ENCODE measurements around the gene DYNC2LI1.

The DYNC2LI1 gene

GRCh38 chr2:43819491-43820163 is 45.8 kb downstream of the DYNC2LI1 start:
- DNase-seq: no peak

- no peak for DNase-seq
These were observed 49.0 kb downstream of the DYNC2LI1 start for GRCh38 chr2:43822839-43823238.

GRCh38 chr2:43823751-43824150 is 49.9 kb downstream of the DYNC2LI1 start:
- DNase-seq: no peak

GRCh38 chr2:43824512-43824911 is 50.7 kb downstream of the DYNC2LI1 start:
- no peak for DNase-seq

- DNase-seq: no peak
These were observed 51.2 kb downstream of the DYNC2LI1 start for GRCh38 chr2:43824951-43825493.

- DNase-seq: no peak
These were observed 52.0 kb downstream of the DYNC2LI1 start for GRCh38 chr2:43825841-43826240.

- DNase-seq: no peak
These were observed 52.7 kb downstream of the DYNC2LI1 start for GRCh38 chr2:43826305-43827250.

- DNase-seq: no peak
These were observed 57.9 kb downstream of the DYNC2LI1 start for GRCh38 chr2:43831543-43832294.

- no peak for DNase-seq
These were observed 58.6 kb downstream of the DYNC2LI1 start for GRCh38 chr2:43832457-43832856.

GRCh38 chr2:43837033-43837432 is 63.2 kb downstream of the DYNC2LI1 start:
- DNase-seq: no peak

- DNase-seq: no peak
These were observed 64.2 kb downstream of the DYNC2LI1 start for GRCh38 chr2:43837831-43838559.

- no peak for DNase-seq
These were observed 64.9 kb downstream of the DYNC2LI1 start, which contains the start of the genes ABCG5 and ABCG8 for GRCh38 chr2:43838560-43839267. Gene ABCG5, minus strand, starts transcription at chr2:43838839. Its CDS starts 160 bp downstream, at chr2:43838679. Gene ABCG8, plus strand, starts transcription at chr2:43838971. Its CDS starts 83 bp downstream, at chr2:43839054.

GRCh38 chr2:43839776-43840564 is 66.1 kb downstream of the DYNC2LI1 start:
- DNase-seq: no peak

- DNase-seq: no peak
These were observed 67.1 kb downstream of the DYNC2LI1 start for GRCh38 chr2:43840965-43841364.

- DNase-seq: no peak
These were observed 68.4 kb downstream of the DYNC2LI1 start for GRCh38 chr2:43841949-43842865.

GRCh38 chr2:43842866-43843226 is 69.0 kb downstream of the DYNC2LI1 start:
- DNase-seq: no peak

- no peak for DNase-seq
These were observed 71.3 kb downstream of the DYNC2LI1 start for GRCh38 chr2:43845181-43845580.

GRCh38 chr2:43846140-43846793 is 72.4 kb downstream of the DYNC2LI1 start:
- DNase-seq: no peak

GRCh38 chr2:43848214-43848613 is 74.4 kb downstream of the DYNC2LI1 start:
- no peak for DNase-seq
